ENCODE measurements around the gene PATL1. TPM values are rescaled to one million over a fixed set of nuclear protein-coding genes. Genes with fewer than 3 reads are reported as not detected.
"Not testable (repeated sequence)": the region's sequence is repeated elsewhere in the genome, so short reads cannot be mapped to it uniquely, and the experiment has no call there.

PATL1 gene
- total and polyA plus RNA-seq, 2 experiments from 2014 or later = 8.5 to 12.5 TPM

- Histone ChIP-seq H3K9me2 (ENCODE audit: insufficient read depth) (no peaks in the 10 kb centered on the region), H3K27me3 (replicated peaks; ENCODE audit: insufficient read depth) (peaks cover 6% of the 10 kb centered on the region; the same call in 1 of the 2 replicates), H3K9ac (no peak overlapping the region), H4K20me1 (ENCODE audit: insufficient read depth) (no peaks in the 10 kb centered on the region), H3K9me3 (ENCODE audit: low read depth) (no peaks in the 10 kb centered on the region), H3K4me1 (ENCODE audit: insufficient read depth) (no peaks in the 10 kb centered on the region), H3K79me2 (ENCODE audit: insufficient read depth) (no peaks in the 10 kb centered on the region), H2AFZ (no peak overlapping the region), H3K4me3 (no peak overlapping the region), H3F3A (ENCODE audit: insufficient read depth) (no peaks in the 10 kb centered on the region), H3K27ac (no peak overlapping the region), H3K36me3 (ENCODE audit: low read depth) (no peaks in the 10 kb centered on the region), H3K4me2 (ENCODE audit: unreplicated experiment) (no peak overlapping the region)
- DNase-seq = no peak
- TF ChIP-seq EZH2 (IDR thresholded peaks at IDR 0.05; ENCODE audit: insufficient read depth, poor library complexity, severe bottlenecking) (no peak), EZH2phosphoT487 (IDR thresholded peaks at IDR 0.05; ENCODE audit: insufficient read depth, low read depth) (no peak)
- in situ Hi-C loops (cut with MboI) = loop anchor here (25.0 kb wide), 1 partner anchor 504 kb away; no protein-coding TSS in a partner anchor
- WGBS, 2 experiments (ENCODE audit: low coverage in 1 of 2, low lambda C conversion rate in 2 of 2, missing lambda C conversion rate in 2 of 2) = 2 to 6% methylated on average over 2 of the region's 2 CpGs
These were observed 22.3 kb upstream of the PATL1 start for GRCh38 chr11:59691156-59691555.

- Histone ChIP-seq H3K4me1 (ENCODE audit: insufficient read depth) (no peaks in the 10 kb centered on the region), H3K36me3 (ENCODE audit: low read depth) (no peaks in the 10 kb centered on the region), H3K27me3 (replicated peaks; ENCODE audit: insufficient read depth) (peaks cover 12% of the 10 kb centered on the region; the same call in 1 of the 2 replicates), H3K9me3 (ENCODE audit: low read depth) (no peaks in the 10 kb centered on the region), H3K9me2 (ENCODE audit: insufficient read depth) (no peaks in the 10 kb centered on the region), H3K4me2 (ENCODE audit: unreplicated experiment) (no peak overlapping the region), H3K9ac (no peak overlapping the region), H3K79me2 (ENCODE audit: insufficient read depth) (no peaks in the 10 kb centered on the region), H4K20me1 (ENCODE audit: insufficient read depth) (no peaks in the 10 kb centered on the region), H2AFZ (no peak overlapping the region), H3K4me3 (no peak overlapping the region), H3F3A (ENCODE audit: insufficient read depth) (no peaks in the 10 kb centered on the region), H3K27ac (no peak overlapping the region)
- no peak for DNase-seq
- in situ Hi-C loops (cut with MboI) = loop anchor here (25.0 kb wide), 1 partner anchor 502 kb away; no protein-coding TSS in a partner anchor
- 30 to 31% methylated on average over 3 of the region's 3 CpGs for WGBS, 2 experiments (ENCODE audit: low coverage in 1 of 2, low lambda C conversion rate in 2 of 2, missing lambda C conversion rate in 2 of 2)
- TF ChIP-seq EZH2phosphoT487 (IDR thresholded peaks at IDR 0.05; ENCODE audit: insufficient read depth, low read depth) = no peak
- TF ChIP-seq EZH2 (IDR thresholded peaks at IDR 0.05; ENCODE audit: insufficient read depth, poor library complexity, severe bottlenecking) = no peak
These were observed 20.2 kb upstream of the PATL1 start for GRCh38 chr11:59689015-59689414.

- WGBS, 2 experiments (ENCODE audit: low coverage in 1 of 2, low lambda C conversion rate in 2 of 2, missing lambda C conversion rate in 2 of 2) = 61 to 64% methylated on average over 7 of the region's 7 CpGs
- peak overlapping the region; percentile 10; the same call in 1 of the 2 replicates for H2AFZ ChIP-seq
These were observed 12.5 kb upstream of the PATL1 start for GRCh38 chr11:59681260-59681725.

GRCh38 chr11:59680287-59681154 is 11.7 kb upstream of the PATL1 start:
- no peaks in the 10 kb centered on the region for H3K36me3 ChIP-seq (ENCODE audit: low read depth)
- no peaks in the 10 kb centered on the region for H3F3A ChIP-seq (ENCODE audit: insufficient read depth)
- TF ChIP-seq EZH2 (IDR thresholded peaks at IDR 0.05; ENCODE audit: insufficient read depth, poor library complexity, severe bottlenecking) = no peak
- TF ChIP-seq EZH2phosphoT487 (IDR thresholded peaks at IDR 0.05; ENCODE audit: insufficient read depth, low read depth) = no peak
- H3K9me2 ChIP-seq (ENCODE audit: insufficient read depth) = no peaks in the 10 kb centered on the region
- H3K4me1 ChIP-seq (ENCODE audit: insufficient read depth) = peaks cover 7% of the 10 kb centered on the region
- no peaks in the 10 kb centered on the region for H3K9me3 ChIP-seq (ENCODE audit: low read depth)
- peak; percentile 85 for DNase-seq
- H3K27me3 ChIP-seq (replicated peaks; ENCODE audit: insufficient read depth) = no peaks in the 10 kb centered on the region
- 53 to 59% methylated on average over 1 of the region's 1 CpG for WGBS, 2 experiments (ENCODE audit: low coverage in 1 of 2, low lambda C conversion rate in 2 of 2, missing lambda C conversion rate in 2 of 2)
- H4K20me1 ChIP-seq (ENCODE audit: insufficient read depth) = no peaks in the 10 kb centered on the region
- H3K27ac ChIP-seq = no peak overlapping the region
- no peak overlapping the region for H3K9ac ChIP-seq
- no peaks in the 10 kb centered on the region for H3K79me2 ChIP-seq (ENCODE audit: insufficient read depth)
- H3K4me3 ChIP-seq = no peak overlapping the region
- H2AFZ ChIP-seq = peak overlapping the region; percentile 10; the same call in 1 of the 2 replicates
- no peak overlapping the region for H3K4me2 ChIP-seq (ENCODE audit: unreplicated experiment)
- in situ Hi-C loops (cut with MboI) = loop anchor here (25.0 kb wide), 1 partner anchor 493 kb away; no protein-coding TSS in a partner anchor

More at GRCh38 chr11:59681260-59681725, 12.5 kb upstream of the PATL1 start:
- not testable (repeated sequence) for H3K27ac ChIP-seq; H3K4me1 ChIP-seq (ENCODE audit: insufficient read depth); H3K79me2 ChIP-seq (ENCODE audit: insufficient read depth); DNase-seq; H3K4me3 ChIP-seq; H3K9me2 ChIP-seq (ENCODE audit: insufficient read depth); H3K4me2 ChIP-seq (ENCODE audit: unreplicated experiment); H3K27me3 ChIP-seq (replicated peaks; ENCODE audit: insufficient read depth); H3K9ac ChIP-seq; H4K20me1 ChIP-seq (ENCODE audit: insufficient read depth); H3K36me3 ChIP-seq (ENCODE audit: low read depth); H3K9me3 ChIP-seq (ENCODE audit: low read depth); H3F3A ChIP-seq (ENCODE audit: insufficient read depth)
- in situ Hi-C loops (cut with MboI) = loop anchor here (25.0 kb wide), 1 partner anchor 494 kb away; no protein-coding TSS in a partner anchor
